Measurements from ENCODE around the gene TEX48.
A peak's percentile ranks its signal among the peaks of the same experiment; 100 is the strongest.

Gene TEX48

DNA sequence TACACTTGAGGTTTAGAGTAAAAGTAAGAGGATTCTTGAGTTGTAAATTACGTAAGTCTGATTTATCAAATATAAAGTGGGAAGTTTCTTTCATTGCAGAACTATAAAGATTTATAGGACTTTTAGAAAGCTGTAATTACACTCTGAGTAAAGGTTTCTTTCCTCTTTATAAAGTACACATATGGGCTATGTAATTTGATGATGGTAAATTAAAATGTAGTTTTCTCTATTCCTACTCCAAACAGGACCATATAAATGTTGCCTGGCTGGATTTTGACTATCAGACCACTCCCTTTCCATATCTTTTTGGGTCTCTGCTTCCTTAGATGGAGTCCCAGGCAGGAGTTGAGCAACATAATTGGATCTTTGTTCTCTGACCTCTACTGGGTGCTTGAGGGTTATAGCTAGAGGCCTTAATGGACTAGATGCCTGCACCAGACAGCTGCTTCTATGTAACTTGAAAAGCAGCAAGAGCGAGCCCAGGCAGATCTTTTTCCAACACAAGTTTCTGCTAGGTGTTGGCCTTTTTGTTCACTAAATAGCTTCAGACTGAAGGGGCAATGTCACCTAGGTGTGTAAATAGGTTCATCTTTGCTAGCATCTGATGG lies 11.4 kb upstream of the TEX48 start:
- no peak for DNase-seq

DNA sequence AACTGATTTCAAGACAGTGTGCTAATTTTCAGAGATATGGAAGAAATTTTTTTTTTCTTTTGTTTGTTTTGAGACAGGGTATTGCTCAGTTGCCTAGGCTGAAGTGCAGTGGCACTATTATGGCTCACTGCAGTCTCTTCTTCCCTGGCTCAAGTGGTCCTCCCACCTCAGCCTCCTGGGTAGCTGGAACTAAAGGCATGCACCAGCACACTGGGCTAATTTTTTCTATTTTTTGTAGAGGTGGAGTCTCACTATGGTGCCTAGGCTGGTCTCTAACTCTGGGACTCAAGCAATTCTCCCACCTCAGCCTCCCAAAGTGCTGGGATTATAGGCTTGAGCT lies 9.9 kb upstream of the TEX48 start:
- DNase-seq: no peak

DNA sequence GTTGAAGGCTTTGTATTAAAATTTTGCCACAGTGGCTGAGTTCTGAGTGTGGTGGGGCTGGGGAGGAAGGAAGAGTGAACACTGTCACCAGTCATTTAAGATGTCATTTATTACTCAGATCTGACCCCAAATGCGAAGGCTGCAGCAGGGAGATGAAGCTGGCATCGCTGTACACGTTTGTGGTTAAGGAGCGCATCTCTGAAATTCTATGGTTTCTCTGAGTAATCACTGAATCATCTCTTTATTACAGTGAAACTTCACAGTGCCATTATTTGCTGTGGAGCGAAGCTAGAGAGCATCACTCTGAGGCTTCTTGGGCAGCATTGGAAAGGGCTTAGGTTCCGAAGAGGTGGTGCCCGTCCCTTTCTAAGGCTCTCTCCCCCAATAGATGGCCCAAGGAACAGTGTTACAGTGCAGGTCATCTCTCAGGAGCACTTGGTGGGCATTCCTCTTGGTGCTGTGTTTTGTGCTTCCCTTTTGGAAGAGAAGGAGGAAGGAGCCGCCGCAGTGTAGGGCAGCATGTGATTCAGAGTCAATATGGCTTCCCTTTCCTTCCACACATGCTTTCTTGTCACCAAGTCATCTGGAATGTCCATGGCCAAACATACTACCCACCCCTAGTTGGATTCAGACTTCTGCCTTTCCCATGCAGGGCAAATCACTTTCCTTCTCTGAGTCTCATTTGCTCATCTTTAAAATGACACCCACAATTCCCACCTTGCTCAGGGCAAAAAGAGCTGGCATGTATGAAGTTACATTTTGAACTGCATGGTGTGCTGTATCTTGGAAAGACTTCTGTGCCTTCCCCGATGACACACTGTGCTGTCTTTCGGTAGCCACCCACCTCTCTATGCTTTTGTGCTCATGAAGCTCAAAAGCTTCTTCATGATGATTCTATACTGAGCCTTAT lies 9.3 kb upstream of the TEX48 start:
- peak in 4 of 51 donors; percentile 1 to 49 (median 10) for DNase-seq

DNA sequence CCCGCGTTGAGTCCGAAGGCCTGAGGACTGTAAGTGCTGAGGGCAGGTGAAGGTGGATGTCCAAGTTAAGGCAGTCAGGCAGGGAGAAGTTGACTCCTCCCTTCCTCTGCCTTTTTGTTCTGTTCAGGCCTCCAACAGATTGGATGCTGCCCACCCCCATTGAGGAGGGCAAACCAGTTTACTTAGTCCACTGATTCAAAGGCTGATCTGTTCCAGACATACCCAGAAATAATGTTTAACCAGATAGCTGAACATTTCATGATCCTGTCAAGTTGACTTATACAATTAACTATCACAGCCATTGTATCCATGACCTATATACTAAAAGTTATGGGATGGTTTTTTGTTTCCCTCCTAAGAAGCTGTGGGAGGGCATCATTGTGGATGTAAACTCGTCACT lies 8.3 kb upstream of the TEX48 start:
- DNase-seq: no peak

DNA sequence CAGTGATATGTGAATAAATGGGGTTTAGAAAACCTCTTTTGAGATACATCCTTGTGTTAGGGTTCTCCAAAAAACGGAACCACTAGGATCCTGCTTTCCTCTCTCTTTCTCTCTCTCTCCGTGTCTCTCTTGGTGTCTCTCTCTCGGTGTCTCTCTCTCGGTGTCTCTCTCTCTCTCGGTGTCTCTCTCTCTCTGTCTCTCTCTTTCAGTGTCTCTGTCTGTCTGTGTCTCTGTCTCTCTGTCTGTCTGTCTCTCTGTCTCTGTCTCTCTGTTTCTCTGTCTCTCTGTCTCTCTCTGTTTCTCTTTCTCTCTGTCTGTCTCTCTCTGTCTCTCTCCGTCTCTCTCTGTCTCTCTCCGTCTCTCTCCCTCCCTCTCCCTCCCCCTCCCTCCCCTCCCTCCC lies 7.8 kb upstream of the TEX48 start:
- no peak for DNase-seq

DNA sequence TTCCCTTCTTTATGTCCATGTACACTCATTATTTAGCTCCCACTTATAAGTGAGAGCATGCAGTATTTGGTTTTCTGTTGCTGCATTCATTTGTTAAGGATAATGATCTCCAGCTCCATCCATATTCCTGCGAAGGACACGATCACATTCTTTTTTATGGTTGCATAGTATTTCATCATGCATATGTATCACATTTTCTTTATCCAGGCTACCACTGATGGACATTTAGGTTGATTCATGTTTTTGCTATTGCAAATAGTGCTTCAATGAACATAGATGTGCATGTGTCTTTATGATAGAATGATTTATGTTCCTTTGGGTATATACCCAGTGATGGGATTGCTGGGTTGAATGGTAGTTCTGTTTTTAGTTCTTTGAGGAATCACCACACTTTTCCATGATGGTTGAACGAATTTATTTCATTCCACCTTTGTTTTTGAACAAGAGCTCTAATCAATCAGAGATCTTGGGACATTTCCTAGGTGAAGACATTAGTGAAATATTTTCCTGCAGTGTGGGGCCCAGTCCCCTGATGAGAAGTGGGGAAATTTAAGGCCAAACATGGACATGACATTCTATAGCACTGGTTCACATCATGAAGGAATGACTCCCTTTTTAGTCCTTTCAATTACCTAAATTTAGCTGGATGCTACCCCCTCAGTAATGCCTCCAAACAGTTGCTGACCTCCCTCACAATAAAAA lies 7.1 kb upstream of the TEX48 start:
- no peak for DNase-seq

DNA sequence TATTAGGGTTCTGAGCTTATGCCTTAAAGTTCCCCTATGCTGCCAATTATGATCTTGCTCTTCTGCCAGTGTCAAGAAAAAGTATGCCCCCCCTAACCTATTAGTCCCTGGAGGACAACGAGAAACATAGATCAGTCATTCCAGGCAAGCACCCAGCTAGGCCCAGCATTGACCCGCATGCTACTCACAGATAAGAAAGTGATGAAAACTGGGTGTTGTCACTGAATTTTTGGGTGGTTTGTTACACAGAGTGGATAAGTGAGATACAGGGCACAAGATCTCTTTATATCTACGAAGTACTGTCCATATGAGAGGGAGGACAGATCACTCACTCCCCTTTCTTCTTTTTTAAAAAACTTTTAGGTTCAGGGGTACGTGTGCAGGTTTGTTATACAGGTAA lies 6.4 kb upstream of the TEX48 start:
- no peak for DNase-seq

DNA sequence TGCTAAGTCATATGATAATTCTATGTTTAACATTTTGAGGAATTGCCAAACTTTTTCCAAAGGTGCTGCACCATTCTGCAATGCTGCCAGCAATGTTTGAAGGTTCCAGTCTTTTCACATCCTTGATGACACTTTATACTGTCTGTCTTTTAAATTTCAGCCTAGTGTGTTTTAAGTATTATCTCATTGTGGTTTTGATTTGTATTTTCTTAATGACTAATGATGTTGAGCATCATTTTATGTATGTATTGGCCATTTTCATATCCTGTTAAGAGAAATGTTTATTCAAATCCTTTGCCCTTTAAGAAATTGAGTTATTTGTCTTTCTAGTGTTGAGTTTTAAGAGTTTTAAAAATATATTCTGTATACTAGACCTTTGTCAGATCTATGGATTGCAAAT lies 5.0 kb upstream of the TEX48 start:
- no peak for DNase-seq

DNA sequence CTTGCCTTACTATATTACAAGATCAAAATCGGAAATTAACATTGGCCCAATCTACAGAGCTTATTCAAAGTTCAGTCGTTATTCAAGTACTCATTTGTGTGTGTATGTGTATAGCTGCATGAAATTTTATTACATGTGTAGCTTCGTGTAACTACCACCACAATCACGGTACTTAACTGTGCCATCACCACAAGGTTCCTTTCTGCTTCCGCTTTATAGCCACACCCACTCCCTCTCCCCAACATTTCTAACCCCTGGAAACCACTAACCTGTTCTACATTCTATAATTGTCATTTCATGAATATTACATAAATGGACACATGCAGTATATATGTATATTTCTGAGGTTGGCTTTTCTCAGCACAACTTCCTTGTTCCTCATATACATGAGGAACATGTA lies 4.0 kb upstream of the TEX48 start:
- no peak for DNase-seq

DNA sequence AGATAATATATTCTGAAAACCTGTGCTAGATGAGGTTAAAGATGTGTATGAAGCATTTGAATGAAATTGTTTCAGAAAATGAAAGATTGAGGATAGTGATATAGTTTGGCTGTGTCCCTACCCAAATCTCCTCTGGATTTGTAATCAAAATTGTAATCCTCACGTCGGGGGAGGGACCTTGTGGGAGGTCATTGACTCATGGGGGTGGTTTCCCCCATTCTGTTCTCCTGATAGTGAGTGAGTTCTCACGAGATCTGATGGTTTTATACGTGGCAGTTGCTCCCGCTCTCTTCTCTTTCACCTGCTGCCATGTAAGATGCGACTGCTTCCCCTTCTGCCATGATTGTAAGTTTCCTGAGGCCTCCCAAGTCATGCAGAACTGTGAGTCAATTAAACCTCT lies 2.0 kb upstream of the TEX48 start:
- DNase-seq: no peak

DNA sequence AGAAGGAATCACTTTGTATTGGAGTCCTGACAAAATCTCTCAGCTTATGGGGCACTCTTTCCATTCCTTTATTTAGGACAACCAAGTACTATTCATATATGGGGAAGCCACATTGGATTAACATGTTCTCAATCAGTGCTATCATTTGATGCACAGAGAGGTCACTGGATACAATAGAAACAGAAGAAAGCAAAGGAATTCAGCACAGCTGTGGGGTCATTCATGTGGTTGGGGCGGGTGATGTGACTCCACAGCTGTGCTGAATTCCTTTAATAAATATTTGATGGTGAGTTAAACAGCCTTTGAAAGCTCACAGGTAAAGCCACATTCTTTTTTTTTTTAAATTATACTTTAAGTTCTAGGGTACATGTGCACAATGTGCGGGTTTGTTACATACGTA lies 854 bp upstream of the TEX48 start:
- no peak for DNase-seq

DNA sequence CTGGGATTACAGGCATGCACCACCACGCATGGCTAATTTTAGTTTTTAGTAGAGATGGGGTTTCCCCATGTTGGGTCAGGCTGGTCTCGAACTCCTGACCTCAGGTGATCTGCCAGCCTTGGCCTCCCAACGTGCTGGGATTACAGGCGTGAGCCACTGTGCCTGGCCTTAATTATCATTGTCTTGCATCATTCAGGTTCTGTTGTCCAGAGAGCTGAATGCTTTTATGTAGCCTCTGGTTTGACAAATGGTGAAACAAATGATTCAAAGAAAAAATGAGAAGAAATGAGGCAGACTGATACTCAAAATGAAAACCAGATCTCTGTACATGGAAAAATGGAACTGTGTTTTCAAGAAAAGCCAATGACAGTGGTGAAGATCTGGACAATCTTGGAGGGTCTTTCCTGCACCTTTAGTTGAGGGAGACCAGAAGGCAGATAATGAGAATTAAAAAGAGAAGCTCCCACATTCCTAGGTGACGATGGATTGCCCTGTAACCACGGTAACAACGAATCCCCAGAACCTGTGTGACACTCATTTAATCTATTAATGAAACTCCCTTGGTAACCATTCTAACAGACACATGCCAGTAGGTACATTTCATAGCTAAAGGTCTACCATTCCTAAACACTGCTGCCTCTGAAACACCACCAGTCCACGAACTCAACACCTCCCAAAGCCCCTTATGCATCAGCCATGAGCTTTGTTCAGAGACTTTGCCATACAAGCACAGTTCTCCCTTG lies 1.6 kb downstream of the TEX48 start:
- peak in 2 of 51 donors; percentile 2 to 17 for DNase-seq

DNA sequence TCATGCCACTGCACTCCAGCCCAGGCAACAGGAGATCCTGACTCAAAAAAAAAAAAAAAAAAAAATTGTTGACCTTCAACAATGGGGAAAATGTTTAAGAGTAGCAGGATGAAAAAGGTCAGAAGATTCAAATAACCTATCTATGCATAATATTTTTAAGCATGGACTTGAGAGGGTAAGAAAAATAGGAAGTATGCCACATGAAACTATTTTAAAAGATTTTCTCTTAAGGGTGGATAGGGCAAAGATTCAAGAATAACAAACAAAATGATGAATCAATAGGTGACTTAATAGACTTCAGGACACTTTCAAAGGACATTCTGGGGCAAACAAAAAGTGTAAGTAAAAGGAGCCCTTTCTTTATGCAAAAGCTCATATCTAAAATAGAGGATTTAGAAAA lies 3.2 kb downstream of the TEX48 start:
- no peak for DNase-seq

DNA sequence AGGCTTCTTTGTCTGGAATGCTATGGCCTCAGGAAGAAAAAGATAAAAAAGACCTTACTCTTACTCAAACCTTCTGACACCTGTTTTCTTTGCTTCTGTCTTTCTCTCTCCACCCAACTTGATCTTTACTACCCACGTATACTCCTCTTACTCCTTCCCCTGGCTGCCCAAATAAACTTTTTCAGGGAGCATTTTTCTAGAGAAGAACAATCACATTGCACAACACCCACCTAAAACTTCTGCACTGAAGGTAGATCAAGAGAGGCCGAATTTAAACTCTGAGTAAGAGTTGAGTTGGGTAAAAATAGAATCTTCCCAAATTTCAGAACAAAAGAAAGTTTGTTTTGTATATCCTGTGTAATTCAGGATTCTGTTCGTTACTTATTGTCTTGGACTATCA lies 3.9 kb downstream of the TEX48 start:
- peak in 1 of 51 donors; percentile 5 for DNase-seq

DNA sequence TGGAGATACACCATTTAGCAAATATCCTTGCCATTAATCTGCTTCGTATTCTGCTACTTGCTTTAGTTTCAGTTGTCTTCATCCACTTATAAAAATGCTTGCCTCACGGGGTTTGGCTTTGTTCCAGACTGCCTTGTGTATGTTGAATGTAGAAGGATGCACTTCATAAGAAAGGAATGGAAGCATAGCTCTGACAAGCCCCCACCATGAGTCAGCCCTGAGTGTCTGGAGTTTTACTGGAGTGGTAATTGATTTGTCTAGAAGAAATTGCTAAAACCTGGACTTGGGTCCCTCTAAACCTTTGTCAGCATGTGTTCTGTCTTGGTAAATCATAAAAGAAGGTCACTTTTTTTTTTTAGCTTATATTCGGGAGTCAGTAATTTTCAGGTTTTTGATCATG lies 4.6 kb downstream of the TEX48 start:
- peak in 1 of 51 donors; percentile 18 for DNase-seq

DNA sequence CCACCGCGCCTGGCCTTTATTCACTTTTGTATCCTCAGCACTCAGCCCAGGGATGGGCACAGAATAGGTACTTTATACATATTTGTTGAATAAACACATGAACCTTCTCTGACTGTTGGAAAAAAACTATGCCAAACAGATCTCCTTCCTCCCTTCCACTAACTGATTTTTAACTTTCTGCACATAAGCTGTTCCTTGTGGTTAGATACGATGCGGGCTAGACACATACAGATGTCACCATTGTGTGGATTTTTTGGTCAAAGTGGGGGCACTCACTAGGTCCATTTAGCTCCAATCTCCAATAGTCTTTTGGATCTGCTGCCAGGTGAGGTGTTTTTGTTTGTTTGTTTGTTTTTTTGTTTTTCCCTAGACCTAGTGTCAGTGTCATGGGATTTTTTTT lies 5.1 kb downstream of the TEX48 start:
- DNase-seq: no peak

DNA sequence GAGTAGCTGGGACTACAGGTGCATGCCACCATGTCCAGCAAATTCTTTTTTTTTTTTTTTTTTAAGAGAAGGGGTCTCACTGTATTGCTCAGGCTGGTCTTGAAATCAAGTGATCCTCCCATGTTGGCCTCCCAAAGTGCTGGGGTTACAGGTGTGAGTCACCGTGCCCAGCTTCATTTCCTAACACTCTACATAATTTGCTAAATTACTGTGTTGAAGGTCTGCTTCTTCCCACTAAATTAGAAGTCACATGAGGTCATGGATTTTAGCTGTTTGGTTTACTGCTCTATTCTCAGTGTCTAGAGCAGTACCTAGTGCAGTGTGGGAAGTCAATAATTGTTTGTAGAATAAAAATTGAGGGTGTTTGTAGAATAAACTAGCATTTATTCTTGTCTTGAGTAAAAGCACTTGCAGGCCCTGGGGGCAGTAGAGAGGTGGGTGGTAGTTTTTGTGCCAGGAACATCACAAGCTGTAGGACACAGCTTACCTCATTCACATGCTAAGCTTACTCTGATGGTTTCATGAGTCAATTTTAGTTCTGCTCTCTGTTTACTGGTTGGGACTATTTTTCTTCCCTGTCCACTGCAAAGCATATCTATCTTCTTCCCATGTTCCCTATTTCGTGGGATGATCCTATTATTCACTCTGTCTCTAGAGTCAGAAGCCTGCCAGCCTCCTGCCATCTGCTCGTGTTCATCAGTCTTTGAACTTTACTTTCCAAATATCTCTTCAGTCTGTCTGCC lies 7.0 kb downstream of the TEX48 start:
- DNase-seq: no peak

DNA sequence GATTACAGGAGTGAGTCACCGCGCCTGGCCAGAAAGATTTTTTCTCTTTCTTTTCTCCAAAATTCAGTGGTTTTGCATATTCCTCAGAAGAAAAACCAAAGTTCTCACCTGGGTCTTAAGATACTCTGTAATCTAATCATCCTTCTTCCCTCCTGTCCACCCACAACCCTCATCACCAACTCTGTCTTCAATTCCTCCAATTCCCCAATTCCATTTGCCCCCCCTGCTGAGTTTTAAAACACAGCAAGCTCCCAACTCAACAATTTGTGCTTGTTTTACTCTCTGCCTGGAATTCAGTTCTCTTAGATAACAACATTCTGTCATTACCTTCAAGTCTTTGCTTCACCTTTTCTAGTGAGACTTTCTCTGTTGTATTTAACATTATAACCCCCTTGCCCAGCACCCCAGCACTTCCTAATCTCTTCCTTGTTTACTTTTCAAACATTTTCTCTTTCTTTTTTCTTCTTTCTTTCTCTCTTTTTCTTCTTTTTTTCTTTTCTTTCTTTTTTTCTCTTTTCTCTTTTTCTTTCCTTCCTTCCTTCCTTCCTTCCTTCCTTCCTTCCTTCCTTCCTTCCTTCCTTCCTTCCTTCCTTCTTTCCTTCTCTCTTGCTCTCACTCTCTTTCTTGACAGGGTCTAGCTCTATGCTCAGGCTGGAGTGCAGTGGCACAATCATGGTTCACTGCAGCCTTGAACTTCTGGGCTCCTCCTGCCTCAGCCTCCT lies 7.8 kb downstream of the TEX48 start:
- no peak for DNase-seq

DNA sequence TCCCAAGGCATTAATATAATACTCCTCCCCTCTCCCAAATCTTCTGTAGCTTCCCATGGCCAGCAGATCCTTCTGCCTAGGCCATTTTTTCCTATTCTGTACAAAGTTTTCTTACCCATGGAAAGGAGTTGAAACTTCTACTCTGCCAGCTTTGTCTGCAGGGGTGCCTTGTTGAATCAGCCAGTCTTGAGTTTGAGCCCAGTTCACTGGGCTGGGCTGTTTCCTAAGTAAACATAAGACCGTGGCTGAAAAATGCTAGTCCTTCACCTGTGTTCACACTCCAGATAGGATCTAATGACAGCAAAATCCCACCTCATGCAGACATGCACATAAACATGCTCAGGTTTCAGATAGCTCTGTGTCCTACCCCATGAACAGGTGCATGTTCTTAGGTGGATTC lies 10.4 kb downstream of the TEX48 start:
- DNase-seq: no peak

DNA sequence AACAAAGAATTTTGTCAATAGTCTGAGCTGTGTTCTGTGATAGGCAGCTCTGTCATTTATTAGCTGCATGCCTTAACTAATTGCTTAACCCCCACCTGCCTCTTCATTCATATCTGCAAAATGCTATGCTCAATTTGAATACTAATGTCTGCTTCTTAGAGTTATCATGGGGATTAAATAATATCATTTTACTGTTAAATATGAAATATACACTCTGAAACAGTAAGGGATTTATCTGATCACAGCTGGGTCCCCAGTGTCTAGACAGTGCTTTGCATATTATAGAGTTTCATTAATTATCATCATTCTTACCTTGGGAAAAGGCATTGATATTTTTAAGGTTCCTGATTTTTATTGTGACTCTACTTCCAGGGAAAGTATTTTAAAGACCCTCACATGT lies 12.0 kb downstream of the TEX48 start:
- DNase-seq: no peak

DNA sequence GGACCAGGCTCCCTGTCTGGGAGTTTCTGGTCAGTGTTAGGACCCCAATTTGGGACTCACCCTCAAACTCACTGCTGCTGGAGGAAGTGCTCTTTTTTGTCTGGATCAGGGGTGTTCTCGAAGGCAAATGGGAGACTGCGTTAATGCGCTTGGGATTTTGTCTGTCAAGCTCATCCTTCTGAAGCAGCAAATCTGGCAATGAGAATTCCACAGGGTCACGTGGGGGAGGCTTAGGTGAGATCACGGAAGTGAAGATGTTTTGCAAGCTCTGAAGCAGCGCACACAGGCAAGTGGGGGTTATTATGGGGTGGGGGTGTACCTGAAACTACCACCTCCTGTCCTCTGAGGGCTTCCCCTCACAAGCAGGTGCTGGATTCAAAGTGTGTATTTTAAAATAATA lies 13.8 kb downstream of the TEX48 start:
- DNase-seq: no peak

All from hypothalamus (tissue), 51 donors.